GM21447 (cell line): Measurements from ENCODE around the gene ZFHX3.

Experiments used
- ATAC-seq: cut with Tn5 transposase; IDR thresholded peaks from one replicate; pipeline ENCODE4 v1.9.1; 2021; ENCODE audit not compliant: unreplicated experiment

ZFHX3 gene

DNA sequence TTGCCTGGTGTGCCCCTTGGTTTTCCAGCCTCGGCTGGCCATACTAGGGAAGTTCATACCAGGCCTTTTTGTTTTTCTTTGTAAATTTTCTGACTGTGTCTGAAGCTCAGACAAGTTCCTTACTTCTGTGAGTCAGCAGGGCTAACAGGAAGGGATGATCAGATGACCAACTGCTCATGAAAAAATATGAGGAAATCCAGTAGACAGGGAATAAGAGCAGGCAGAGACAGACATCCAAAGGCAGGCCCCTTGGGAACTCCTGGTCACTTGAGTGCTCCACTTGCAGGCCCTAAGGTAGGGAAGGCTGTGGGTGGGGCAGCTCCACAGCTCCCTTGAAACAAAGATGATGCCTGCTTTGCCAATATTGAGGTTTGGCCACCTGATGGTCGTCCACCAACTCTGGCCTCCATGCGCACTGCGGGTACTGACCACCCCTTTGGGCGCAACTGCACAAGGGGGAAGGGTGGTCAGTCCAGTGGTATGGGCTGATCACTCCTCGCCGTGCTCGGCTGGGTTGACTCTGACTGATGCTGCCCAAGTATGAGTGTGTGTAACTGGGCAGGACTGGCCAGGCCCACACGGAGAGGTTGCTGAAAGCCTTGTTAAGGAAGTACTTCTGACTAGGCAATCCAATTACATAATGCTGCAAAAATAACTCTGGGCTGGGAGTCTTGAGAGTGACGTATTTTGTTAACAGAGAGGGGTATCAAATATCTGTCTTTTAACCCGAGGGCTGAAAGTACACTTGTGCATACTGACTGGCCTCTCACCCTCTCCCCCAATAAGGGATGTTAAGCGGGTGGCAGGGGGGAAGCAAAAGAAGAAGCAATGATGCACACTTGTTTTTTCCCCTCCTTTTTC lies 20.8 kb upstream of the ZFHX3 start:
- no peak for ATAC-seq

- ATAC-seq, result no peak
Measured at GRCh38 chr16:73067671-73068540, 20.0 kb upstream of the ZFHX3 start.

- no peak for ATAC-seq
Measured at GRCh38 chr16:73066927-73067670, 19.2 kb upstream of the ZFHX3 start.

GRCh38 chr16:73066331-73066926 lies 18.5 kb upstream of the ZFHX3 start:
- ATAC-seq, result no peak

DNA sequence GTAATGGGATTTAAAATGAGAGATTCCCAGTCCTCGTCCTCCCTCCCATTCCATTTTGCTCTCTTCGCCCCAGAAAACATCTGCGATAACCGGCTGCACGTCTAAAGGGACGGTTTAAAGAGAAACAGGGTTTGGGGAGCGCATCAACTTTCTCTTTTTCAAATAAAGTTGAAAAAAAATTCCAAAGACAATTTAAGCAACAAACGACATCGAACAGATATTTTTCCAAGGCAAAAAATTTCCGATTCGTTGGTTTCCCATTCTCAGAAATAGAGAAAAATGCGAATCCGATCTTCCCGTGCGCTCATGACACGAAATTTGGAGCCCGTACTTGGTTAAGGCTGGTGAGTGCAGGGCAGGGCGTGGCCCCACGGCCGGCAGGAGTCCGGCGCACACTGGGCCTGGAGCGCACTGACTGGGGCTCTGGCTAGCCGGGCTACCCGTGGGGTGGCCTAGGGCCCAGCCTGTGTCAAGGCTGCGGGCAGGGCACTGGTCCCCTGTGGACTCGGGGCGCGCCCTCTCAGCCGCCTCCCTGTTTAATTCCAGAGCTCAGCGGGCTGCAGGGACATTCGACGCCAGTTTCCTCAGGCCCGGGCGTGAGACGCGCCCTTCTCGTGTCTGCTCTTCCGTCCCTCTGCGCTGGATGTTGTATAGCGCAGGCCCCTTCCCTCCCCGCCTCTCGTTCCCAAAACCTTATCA lies 17.9 kb upstream of the ZFHX3 start:
- ATAC-seq, result no peak

- ATAC-seq, result no peak
Measured at GRCh38 chr16:73064994-73065545, 17.1 kb upstream of the ZFHX3 start.

DNA sequence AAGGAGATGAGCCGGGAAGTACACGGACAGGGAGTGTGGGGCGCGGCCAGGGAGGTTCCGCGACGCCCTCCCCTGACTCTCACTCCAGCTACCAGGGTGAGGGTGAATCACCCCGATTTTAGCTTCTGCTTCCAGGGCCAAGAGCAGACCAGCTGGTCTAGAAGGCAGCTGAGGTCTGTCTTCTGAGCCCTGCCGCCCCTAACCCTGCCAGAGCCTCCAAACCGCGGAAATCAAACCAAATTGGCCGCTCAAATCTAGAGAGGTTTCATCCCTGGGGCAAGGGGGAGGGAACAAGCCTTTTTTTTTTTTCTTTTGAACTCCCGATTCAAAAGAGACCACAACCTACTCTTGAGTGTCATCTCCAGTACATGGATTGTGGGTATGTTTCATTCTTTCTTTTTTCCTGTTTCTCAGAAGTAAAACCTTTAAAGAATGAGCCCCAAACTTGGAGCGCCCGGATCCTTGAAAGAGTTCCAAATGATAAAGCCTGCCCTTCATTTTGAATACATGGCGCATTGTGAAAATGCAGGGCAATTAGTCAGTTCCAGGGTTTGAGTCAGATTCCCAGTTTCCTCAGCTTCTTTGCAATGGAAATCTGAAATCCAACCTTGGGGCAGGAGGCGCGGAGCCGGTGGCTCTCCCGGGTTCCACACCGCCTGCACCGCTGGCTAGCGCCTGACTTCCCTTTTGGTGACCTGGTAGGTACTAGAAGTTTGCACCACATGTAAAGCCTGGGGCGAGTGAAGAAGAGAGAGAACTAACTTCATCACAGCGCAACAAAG lies 16.5 kb upstream of the ZFHX3 start:
- no peak for ATAC-seq

GRCh38 chr16:73063854-73064211 lies 15.9 kb upstream of the ZFHX3 start:
- no peak for ATAC-seq

- ATAC-seq, result no peak
Measured at GRCh38 chr16:73062743-73063733, 15.1 kb upstream of the ZFHX3 start.

- ATAC-seq, result no peak
Measured at GRCh38 chr16:73062001-73062616, 14.2 kb upstream of the ZFHX3 start.

- ATAC-seq, result no peak
Measured at GRCh38 chr16:73060892-73061490, 13.1 kb upstream of the ZFHX3 start.

- ATAC-seq, result no peak
Measured at GRCh38 chr16:73059779-73060615, 12.1 kb upstream of the ZFHX3 start.

DNA sequence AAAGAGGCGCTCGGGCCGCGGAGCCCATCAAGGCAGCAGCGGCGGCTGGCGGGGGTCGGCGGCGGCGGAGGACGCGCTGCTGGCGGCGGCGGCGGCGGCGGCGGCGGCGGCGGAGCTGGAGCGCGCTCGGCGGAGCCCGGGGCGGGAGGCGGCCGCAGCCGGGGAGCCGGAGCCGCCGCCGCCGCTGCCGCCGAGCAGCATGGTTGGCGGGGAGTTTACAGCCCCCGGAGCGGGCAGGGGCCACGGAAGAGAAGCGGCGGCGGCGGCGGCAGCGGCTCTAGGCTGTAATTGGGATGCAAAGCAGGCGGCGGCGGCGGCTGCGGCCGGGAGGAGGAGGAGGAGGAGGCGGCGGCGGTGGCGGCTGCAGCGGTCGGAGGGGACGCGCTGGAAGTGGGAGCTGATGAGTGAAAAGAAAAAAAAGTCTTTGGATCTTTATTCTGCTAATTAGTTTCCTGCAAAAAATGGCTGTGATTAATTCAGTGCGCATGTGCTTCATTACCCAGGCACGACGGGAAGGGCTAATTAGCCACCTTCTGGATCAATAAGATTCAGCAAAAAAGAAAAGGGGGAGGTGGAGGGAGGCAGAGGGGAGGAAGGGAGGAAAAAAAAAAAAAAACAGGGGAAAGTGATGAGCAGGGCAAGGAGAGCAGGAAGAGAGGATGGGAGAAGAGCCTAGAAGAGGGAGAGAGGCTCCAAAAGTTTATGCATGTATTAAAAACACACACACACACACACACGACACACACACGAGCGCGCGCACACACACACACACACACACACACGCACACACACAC lies 10.9 kb upstream of the ZFHX3 start:
- ATAC-seq, result no peak

- ATAC-seq, result peak; percentile 73
Measured at GRCh38 chr16:73058221-73058615, 10.3 kb upstream of the ZFHX3 start.
